CD4-positive, alpha-beta T cell treated with Interleukin-17A for 4 hours (primary cell): ENCODE data around the gene CAMKMT.

ENCODE experiments used
- DNase-seq: peaks from one replicate; pipeline ENCODE4 v3.0.0-alpha.2; 2020; ENCODE audit warnings: mixed read lengths

The CAMKMT gene

GRCh38 chr2:44807201-44808025 is 445.7 kb downstream of the CAMKMT start:
- no peak for DNase-seq

GRCh38 chr2:44810892-44811530 is 449.3 kb downstream of the CAMKMT start:
- DNase-seq = no peak

- no peak for DNase-seq
Observed at GRCh38 chr2:44813165-44813564, 451.4 kb downstream of the CAMKMT start.

GRCh38 chr2:44813658-44814057 is 451.9 kb downstream of the CAMKMT start:
- no peak for DNase-seq

- no peak for DNase-seq
Observed at GRCh38 chr2:44817256-44817655, 455.5 kb downstream of the CAMKMT start.

- no peak for DNase-seq
Observed at GRCh38 chr2:44817673-44818335, 456.1 kb downstream of the CAMKMT start.

GRCh38 chr2:44819061-44819460 is 457.3 kb downstream of the CAMKMT start:
- DNase-seq = no peak

GRCh38 chr2:44821500-44821899 is 459.8 kb downstream of the CAMKMT start:
- DNase-seq = no peak

GRCh38 chr2:44822174-44822573 is 460.4 kb downstream of the CAMKMT start:
- no peak for DNase-seq
